Measurements from ENCODE around the gene PLA2G12B.
A peak's percentile ranks its signal among the peaks of the same experiment; 100 is the strongest.
"Not testable (repeated sequence)": the region's sequence is repeated elsewhere in the genome, so short reads cannot be mapped to it uniquely, and the experiment has no call there.

PLA2G12B gene

DNA sequence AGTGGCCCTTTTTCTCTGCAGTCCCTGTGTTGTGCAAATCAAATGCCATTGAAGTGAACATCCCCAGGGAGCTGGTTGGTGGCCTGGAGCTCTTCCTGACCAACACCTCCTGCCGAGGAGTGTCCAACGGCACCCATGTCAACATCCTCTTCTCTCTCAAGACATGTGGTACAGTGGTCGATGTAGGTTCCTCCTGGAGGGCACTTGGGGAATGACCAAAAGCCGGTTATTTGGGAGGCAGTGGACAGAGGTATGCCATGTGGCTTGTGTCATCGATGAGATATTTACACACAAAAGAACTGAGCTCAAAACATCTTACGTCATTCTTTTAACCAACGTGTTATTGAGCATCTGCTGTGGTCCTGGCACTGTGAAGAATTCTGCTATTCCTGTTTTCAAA, 41.3 kb downstream of the PLA2G12B start:
- H3K9ac ChIP-seq: no peak overlapping the region
- H3K4me2 ChIP-seq: peak overlapping the region; percentile 52
- no peak overlapping the region for H3K27ac ChIP-seq
- no peak for TF ChIP-seq Cebpa-rat (IDR thresholded peaks at IDR 0.05)
- H3K4me1 ChIP-seq: peaks cover 10% of the 10 kb centered on the region
- H4K20me1 ChIP-seq: no peaks in the 10 kb centered on the region
- H3K36me3 ChIP-seq: no peaks in the 10 kb centered on the region
- H3K4me3 ChIP-seq: no peak overlapping the region
- H3K27me3 ChIP-seq: no peaks in the 10 kb centered on the region
- H3K9me3 ChIP-seq: peaks cover 2% of the 10 kb centered on the region; the same call in 1 of the 2 replicates

DNA sequence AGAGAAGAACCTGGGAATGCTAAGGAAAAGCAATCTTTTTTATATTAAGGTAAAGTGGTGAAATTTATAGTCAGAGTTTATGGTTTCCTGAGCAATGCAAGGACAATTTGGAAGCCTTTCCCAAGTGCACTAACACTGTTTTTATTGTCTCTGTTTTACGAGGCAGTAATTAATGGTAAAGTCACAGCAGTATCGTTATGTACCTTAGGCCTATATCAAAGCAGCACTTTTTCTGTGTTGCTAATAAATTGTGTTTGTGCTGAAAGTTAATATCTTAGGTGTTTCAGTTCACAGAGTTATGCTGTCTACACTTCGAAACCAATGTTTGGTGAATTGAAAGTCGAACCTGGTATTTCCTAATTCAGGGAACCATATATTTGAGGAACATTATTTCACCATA, 41.9 kb downstream of the PLA2G12B start:
- Histone ChIP-seq H3K4me1 (peaks cover 10% of the 10 kb centered on the region), H4K20me1 (no peaks in the 10 kb centered on the region), H3K36me3 (no peaks in the 10 kb centered on the region), H3K4me2 (no peak overlapping the region), H3K27ac (no peak overlapping the region), H3K4me3 (no peak overlapping the region), H3K9ac (no peak overlapping the region), H3K27me3 (no peaks in the 10 kb centered on the region), H3K9me3 (no peaks in the 10 kb centered on the region)
- no peak for TF ChIP-seq Cebpa-rat (IDR thresholded peaks at IDR 0.05)

DNA sequence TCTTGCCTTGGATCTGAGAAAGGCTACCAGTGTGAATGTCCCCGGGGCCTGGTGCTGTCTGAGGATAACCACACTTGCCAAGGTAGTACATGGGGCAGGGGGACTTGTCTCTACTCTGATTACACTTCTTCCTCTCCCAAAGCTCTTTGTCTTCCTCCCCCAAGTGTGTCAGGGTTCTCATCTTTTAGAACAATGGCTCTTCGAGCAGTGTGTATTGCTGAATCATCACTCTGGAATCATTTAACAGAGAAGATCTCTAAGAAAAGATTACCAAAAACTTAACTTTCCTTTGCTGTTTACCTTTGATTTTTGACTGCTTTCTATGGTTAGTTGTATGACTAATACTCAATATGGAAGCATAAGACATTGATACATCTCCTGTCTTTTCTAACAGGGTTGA, 42.8 kb downstream of the PLA2G12B start:
- no peak overlapping the region for H3K9ac ChIP-seq
- no peak for TF ChIP-seq Cebpa-rat (IDR thresholded peaks at IDR 0.05)
- H3K4me2 ChIP-seq: no peak overlapping the region
- peaks cover 10% of the 10 kb centered on the region for H3K4me1 ChIP-seq
- no peak overlapping the region for H3K4me3 ChIP-seq
- no peak overlapping the region for H3K27ac ChIP-seq
- no peaks in the 10 kb centered on the region for H3K27me3 ChIP-seq
- H3K36me3 ChIP-seq: no peaks in the 10 kb centered on the region
- H4K20me1 ChIP-seq: no peaks in the 10 kb centered on the region
- H3K9me3 ChIP-seq: no peaks in the 10 kb centered on the region

DNA sequence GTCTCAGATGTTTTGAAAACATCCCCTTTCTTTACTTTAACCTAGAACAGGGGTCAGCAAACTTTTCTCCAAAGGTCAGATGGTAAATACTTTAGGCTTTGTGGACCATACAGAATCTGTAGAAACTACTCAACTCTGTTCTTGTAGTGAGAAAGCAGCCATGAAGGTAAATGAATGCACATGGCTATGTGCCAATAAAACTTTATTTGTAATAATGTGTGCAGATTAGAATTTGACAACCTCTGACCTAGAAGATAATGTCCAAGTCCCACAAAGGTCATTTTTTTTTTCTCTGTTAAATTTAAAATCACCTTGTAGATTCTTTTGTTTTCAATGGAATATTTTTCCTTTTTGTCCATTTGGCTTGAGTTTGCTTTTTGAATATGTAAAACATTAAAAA, 43.9 kb downstream of the PLA2G12B start:
- Histone ChIP-seq H3K27me3 (no peaks in the 10 kb centered on the region), H3K9ac (no peak overlapping the region), H3K4me3 (no peak overlapping the region), H3K9me3 (no peaks in the 10 kb centered on the region), H4K20me1 (no peaks in the 10 kb centered on the region), H3K27ac (no peak overlapping the region), H3K4me2 (no peak overlapping the region), H3K4me1 (peaks cover 10% of the 10 kb centered on the region), H3K36me3 (no peaks in the 10 kb centered on the region)
- TF ChIP-seq Cebpa-rat (IDR thresholded peaks at IDR 0.05): no peak

GRCh38 chr10:72906446-72906845, 48.2 kb downstream of the PLA2G12B start:
- no peaks in the 10 kb centered on the region for H3K27me3 ChIP-seq
- no peak overlapping the region for H3K9ac ChIP-seq
- no peak overlapping the region for H3K27ac ChIP-seq
- no peaks in the 10 kb centered on the region for H3K36me3 ChIP-seq
- peaks cover 7% of the 10 kb centered on the region; the same call in 1 of the 2 replicates for H3K4me1 ChIP-seq
- H3K4me3 ChIP-seq: no peak overlapping the region
- H3K4me2 ChIP-seq: no peak overlapping the region
- no peaks in the 10 kb centered on the region for H3K9me3 ChIP-seq
- no peaks in the 10 kb centered on the region for H4K20me1 ChIP-seq
- TF ChIP-seq Cebpa-rat (IDR thresholded peaks at IDR 0.05): no peak

DNA sequence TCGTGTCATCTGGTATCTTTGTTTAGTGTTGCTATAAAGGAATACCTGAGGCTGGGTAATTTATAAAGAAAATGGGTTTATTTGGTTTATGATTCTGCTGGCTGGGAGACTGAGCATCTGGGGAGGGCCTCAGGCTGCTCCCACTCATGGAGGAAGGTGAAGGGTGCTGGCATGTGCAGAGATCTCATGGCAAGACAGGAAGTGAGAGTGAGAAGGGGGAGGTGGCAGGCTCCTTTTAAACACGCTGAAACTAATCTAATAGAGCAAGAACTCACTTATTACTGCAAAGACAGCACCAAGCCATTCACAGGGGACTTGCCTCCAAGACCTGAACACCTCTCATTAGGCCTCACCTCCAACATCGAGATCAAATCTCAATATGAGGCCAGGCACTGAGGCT, 49.8 kb downstream of the PLA2G12B start:
- Histone ChIP-seq H4K20me1 (no peaks in the 10 kb centered on the region), H3K9me3 (no peaks in the 10 kb centered on the region), H3K27ac (no peak overlapping the region), H3K36me3 (no peaks in the 10 kb centered on the region), H3K27me3 (no peaks in the 10 kb centered on the region), H3K4me2 (no peak overlapping the region), H3K4me3 (no peak overlapping the region), H3K4me1 (peaks cover 7% of the 10 kb centered on the region; the same call in 1 of the 2 replicates), H3K9ac (no peak overlapping the region)
- no peak for TF ChIP-seq Cebpa-rat (IDR thresholded peaks at IDR 0.05)

DNA sequence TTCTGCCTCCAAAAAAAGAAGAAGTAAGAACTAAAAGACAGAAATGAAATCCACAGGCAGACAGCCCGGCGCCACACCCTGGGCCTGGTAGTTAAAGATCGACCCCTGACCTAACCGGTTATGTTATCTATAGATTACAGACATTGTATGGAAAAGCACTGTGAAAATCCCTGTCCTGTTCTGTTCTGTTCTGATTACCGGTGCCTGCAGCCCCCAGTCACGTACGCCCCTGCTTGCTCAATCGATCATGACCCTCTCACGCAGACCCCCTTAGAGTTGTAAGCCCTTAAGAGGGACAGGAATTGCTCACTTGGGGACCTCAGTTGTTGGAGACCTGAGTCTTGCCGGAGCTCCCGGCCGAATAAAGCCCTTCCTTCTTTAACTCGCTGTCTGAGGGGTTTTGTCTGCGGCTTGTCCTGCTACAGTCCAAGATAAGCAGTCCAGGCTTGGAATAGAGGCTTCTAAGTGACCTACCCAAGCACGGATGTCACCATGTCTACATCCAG, 50.6 kb downstream of the PLA2G12B start:
- H3K4me2 ChIP-seq, H3K9ac ChIP-seq, H3K9me3 ChIP-seq, H3K27ac ChIP-seq, H3K36me3 ChIP-seq, H4K20me1 ChIP-seq, H3K4me1 ChIP-seq, H3K4me3 ChIP-seq, H3K27me3 ChIP-seq: not testable (repeated sequence)

- H3K4me3 ChIP-seq: no peak overlapping the region
- no peaks in the 10 kb centered on the region for H3K9me3 ChIP-seq
- H3K9ac ChIP-seq: no peak overlapping the region
- no peak overlapping the region for H3K4me2 ChIP-seq
- TF ChIP-seq Cebpa-rat (IDR thresholded peaks at IDR 0.05): no peak
- H4K20me1 ChIP-seq: no peaks in the 10 kb centered on the region
- no peaks in the 10 kb centered on the region for H3K4me1 ChIP-seq
- H3K27ac ChIP-seq: no peak overlapping the region
- no peaks in the 10 kb centered on the region for H3K27me3 ChIP-seq
- no peaks in the 10 kb centered on the region for H3K36me3 ChIP-seq
Measured at GRCh38 chr10:72899545-72899944, 55.1 kb downstream of the PLA2G12B start.

DNA sequence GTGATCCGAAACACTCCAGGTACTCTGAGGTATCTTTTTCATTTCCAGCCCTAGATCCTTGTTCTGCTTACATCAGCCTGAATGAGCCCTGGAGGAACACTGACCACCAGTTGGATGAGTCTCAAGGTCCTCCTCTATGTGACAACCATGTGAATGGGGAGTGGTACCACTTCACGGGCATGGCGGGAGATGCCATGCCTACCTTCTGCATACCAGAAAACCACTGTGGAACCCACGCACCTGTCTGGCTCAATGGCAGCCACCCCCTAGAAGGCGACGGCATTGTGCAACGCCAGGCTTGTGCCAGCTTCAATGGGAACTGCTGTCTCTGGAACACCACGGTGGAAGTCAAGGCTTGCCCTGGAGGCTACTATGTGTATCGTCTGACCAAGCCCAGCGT, 56.0 kb downstream of the PLA2G12B start:
- no peaks in the 10 kb centered on the region for H4K20me1 ChIP-seq
- no peak overlapping the region for H3K9ac ChIP-seq
- no peaks in the 10 kb centered on the region for H3K4me1 ChIP-seq
- no peak overlapping the region for H3K4me2 ChIP-seq
- no peaks in the 10 kb centered on the region for H3K9me3 ChIP-seq
- TF ChIP-seq Cebpa-rat (IDR thresholded peaks at IDR 0.05): no peak
- no peak overlapping the region for H3K4me3 ChIP-seq
- H3K36me3 ChIP-seq: no peaks in the 10 kb centered on the region
- H3K27ac ChIP-seq: no peak overlapping the region
- H3K27me3 ChIP-seq: no peaks in the 10 kb centered on the region

GRCh38 chr10:72895236-72895850, 59.3 kb downstream of the PLA2G12B start:
- Histone ChIP-seq H3K27ac (no peak overlapping the region), H4K20me1 (no peaks in the 10 kb centered on the region), H3K4me1 (no peaks in the 10 kb centered on the region), H3K36me3 (no peaks in the 10 kb centered on the region), H3K9me3 (no peaks in the 10 kb centered on the region), H3K27me3 (no peaks in the 10 kb centered on the region), H3K4me3 (no peak overlapping the region), H3K9ac (no peak overlapping the region), H3K4me2 (no peak overlapping the region)
- TF ChIP-seq Cebpa-rat (IDR thresholded peaks at IDR 0.05): no peak
